GM18505 (cell line): ENCODE data around the gene GPAM.
"Not testable (repeated sequence)": the region's sequence is repeated elsewhere in the genome, so short reads cannot be mapped to it uniquely, and the experiment has no call there.

Experiments used
- ATAC-seq: cut with Tn5 transposase; IDR thresholded peaks from one replicate; pipeline ENCODE4 v1.9.1; 2021; ENCODE audit not compliant: unreplicated experiment
- POLR2A ChIP-seq: IDR thresholded peaks from 4 replicates; pipeline ENCODE4 v1.6.1; 2011; ENCODE audit warnings: borderline replicate concordance; ENCODE audit not compliant: insufficient read depth, insufficient read length; ENCODE audit errors: extremely low read depth

Gene GPAM

GRCh38 chr10:112203328-112204076 is 19.9 kb upstream of the GPAM start:
- peak; percentile 68 for ATAC-seq
- TF ChIP-seq POLR2A, result no peak

DNA sequence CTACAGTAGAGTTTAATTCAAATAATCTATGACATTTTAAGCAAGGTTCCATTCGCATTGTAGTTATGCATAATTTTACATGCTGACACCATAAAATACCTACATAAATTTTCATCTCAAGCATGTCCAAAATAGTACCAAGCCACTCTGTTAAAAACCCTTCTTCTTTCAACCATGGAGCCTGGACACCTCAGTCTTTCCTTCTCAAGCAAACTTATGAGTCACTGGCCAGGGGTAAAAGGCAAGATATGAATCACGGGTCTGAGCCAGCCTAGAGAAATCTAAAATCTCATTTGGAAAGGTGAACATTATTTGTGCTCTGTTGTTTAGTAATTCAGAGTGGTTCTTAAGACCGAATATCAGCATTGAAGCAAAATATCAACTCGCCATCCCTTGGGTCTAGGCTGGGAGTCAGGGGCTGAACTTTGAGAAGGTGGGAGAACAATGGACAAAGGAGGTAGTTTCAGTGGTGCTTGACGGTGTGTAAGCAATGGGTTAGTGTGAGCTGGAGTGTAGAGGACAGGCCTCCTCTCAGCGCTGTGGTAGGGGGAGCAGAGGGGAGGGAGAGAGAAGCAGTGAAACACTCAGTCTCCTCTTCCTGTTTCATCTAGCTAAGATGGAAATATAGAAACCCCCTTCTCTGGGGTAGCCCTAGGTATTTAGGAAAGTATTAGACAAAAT is 19.1 kb upstream of the GPAM start:
- ATAC-seq, result peak; percentile 92
- TF ChIP-seq POLR2A, result no peak

DNA sequence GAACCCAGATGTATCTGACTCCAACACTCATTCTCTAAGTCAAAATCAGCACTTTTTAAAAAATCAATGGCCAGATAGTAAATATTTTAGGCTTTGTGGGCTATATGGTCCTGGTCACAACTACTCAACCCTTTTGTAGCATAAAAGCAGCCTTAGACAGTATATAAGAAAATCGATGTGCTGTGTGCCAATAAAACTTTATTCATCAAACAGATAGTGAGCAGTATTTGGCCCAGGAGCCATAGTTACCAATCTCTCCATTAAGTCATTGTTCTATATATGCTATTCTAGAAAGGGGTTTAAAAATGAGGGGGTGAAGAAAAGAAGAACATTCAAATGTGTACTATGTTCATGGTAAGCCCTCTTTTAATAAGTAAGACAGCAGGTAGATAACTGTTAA is 18.5 kb upstream of the GPAM start:
- TF ChIP-seq POLR2A, result no peak
- no peak for ATAC-seq

- TF ChIP-seq POLR2A, result no peak
- ATAC-seq, result no peak
These were observed 17.8 kb upstream of the GPAM start for GRCh38 chr10:112201334-112201733.

DNA sequence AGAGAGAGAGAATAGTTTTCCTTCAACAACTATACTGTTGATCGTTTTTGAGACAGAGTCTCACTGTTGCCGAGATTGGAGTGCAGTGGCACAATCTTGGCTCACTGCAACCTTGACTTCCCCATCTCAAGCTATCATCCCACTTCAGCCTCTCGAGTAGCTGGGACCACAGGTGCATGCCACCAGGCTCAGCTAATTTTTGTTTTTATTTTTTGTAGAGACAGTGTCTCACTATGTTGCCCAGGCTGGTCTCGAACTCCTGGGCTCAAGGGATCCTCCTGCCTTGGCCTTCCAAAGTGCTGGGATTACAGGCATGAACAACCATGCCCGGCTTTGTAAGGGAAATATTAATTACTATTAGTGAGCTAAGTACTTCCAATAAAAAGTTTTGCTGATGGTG is 16.7 kb upstream of the GPAM start:
- not testable (repeated sequence) for ATAC-seq

GRCh38 chr10:112197662-112198061 is 14.1 kb upstream of the GPAM start:
- ATAC-seq, result not testable (repeated sequence)

- ATAC-seq, result no peak
- no peak for TF ChIP-seq POLR2A
These were observed 11.7 kb upstream of the GPAM start for GRCh38 chr10:112195224-112195623.

GRCh38 chr10:112191791-112192190 is 8.2 kb upstream of the GPAM start:
- no peak for ATAC-seq
- TF ChIP-seq POLR2A, result no peak

GRCh38 chr10:112191041-112191590 is 7.6 kb upstream of the GPAM start:
- TF ChIP-seq POLR2A, result no peak
- ATAC-seq, result no peak

DNA sequence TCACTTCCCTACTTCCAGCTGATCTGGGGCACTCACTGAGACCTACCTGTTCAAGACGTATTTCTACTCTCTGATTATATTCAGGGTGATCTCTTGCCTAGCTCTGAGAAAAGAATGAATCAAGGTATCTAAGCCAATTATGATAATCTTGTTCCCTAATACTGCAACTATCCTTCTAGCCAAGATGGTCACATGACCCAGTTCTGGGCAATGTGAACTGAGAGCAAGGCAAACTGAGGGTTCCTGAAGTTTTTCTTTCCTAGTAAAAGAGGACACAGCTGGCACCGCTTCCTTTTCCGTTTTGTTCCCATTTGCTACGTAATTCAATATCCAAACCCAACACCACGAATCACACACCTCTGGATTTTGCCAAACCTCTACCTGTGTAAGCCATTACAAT is 5.9 kb upstream of the GPAM start:
- TF ChIP-seq POLR2A, result no peak

GRCh38 chr10:112187527-112187926 is 4.0 kb upstream of the GPAM start:
- no peak for ATAC-seq
- no peak for TF ChIP-seq POLR2A

More for the DNA sequence above, 5.9 kb upstream of the GPAM start:
- no peak for ATAC-seq

DNA sequence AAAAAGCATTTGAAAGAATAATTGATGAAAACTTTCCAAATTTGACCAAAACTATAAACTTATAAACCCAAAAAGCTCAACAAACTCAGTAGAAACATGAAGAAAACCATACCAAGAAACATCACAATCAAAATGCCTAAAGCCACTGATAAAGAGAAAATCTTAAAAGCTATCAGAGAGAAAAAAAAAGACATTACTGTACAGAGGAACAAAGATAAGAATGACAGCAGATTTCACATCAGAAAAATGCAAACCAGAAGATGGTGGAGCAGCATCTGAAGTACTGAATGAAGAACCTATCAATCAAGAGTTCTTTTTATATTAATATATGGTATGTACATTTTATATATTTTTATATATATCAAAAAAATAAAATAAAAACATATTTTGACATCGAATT is 2.4 kb upstream of the GPAM start:
- ATAC-seq, result no peak
- no peak for TF ChIP-seq POLR2A

- TF ChIP-seq POLR2A, result no peak
- ATAC-seq, result no peak
These were observed 814 bp upstream of the GPAM start for GRCh38 chr10:112184379-112184778.

- ATAC-seq, result no peak
- TF ChIP-seq POLR2A, result no peak
These were observed 447 bp upstream of the GPAM start for GRCh38 chr10:112184052-112184371.
